ENCODE data around the gene UBE2H.

The UBE2H gene

GRCh38 chr7:129832701-129833227 lies 120.0 kb downstream of the UBE2H start:
- peaks cover 9% of the 10 kb centered on the region for H3K4me1 ChIP-seq (ENCODE audit: low read length)
- H3K79me2 ChIP-seq (ENCODE audit: low read length), result no peaks in the 10 kb centered on the region
- no peaks in the 10 kb centered on the region for H3K9me3 ChIP-seq (ENCODE audit: insufficient read depth, low read length)
- no peak overlapping the region for H3K27ac ChIP-seq (ENCODE audit: low read length)
- no peaks in the 10 kb centered on the region for H3K27me3 ChIP-seq (ENCODE audit: low read depth, low read length)
- no peak overlapping the region for H2AFZ ChIP-seq (ENCODE audit: low read depth, low read length)
- H3K4me2 ChIP-seq (ENCODE audit: low read length), result no peak overlapping the region
- no peak for TF ChIP-seq EZH2phosphoT487 (IDR thresholded peaks at IDR 0.05; ENCODE audit: low read depth)
- H3K4me3 ChIP-seq (ENCODE audit: low read length), result no peak overlapping the region
- H3K9ac ChIP-seq (ENCODE audit: low read length), result no peak overlapping the region
- no peaks in the 10 kb centered on the region for H4K20me1 ChIP-seq (ENCODE audit: insufficient read depth, low read length)
- H3K36me3 ChIP-seq (replicated peaks; ENCODE audit: low read depth, low read length), result peaks cover 5% of the 10 kb centered on the region

GRCh38 chr7:129832282-129832681 lies 120.5 kb downstream of the UBE2H start:
- Histone ChIP-seq H3K4me2 (ENCODE audit: low read length) (no peak overlapping the region), H3K36me3 (replicated peaks; ENCODE audit: low read depth, low read length) (peaks cover 5% of the 10 kb centered on the region), H4K20me1 (ENCODE audit: insufficient read depth, low read length) (no peaks in the 10 kb centered on the region), H3K27me3 (ENCODE audit: low read depth, low read length) (no peaks in the 10 kb centered on the region), H2AFZ (ENCODE audit: low read depth, low read length) (no peak overlapping the region), H3K4me3 (ENCODE audit: low read length) (no peak overlapping the region), H3K9me3 (ENCODE audit: insufficient read depth, low read length) (no peaks in the 10 kb centered on the region), H3K79me2 (ENCODE audit: low read length) (no peaks in the 10 kb centered on the region), H3K9ac (ENCODE audit: low read length) (no peak overlapping the region), H3K27ac (ENCODE audit: low read length) (no peak overlapping the region), H3K4me1 (ENCODE audit: low read length) (peaks cover 9% of the 10 kb centered on the region)
- TF ChIP-seq CTCF (IDR thresholded peaks at IDR 0.05; ENCODE audit: low read depth, low read length), result no peak
- no peak for TF ChIP-seq EZH2phosphoT487 (IDR thresholded peaks at IDR 0.05; ENCODE audit: low read depth)

GRCh38 chr7:129831424-129832058 lies 121.2 kb downstream of the UBE2H start:
- H4K20me1 ChIP-seq (ENCODE audit: insufficient read depth, low read length), result no peaks in the 10 kb centered on the region
- no peaks in the 10 kb centered on the region for H3K27me3 ChIP-seq (ENCODE audit: low read depth, low read length)
- TF ChIP-seq EZH2phosphoT487 (IDR thresholded peaks at IDR 0.05; ENCODE audit: low read depth) (no peak), CTCF (IDR thresholded peaks at IDR 0.05; ENCODE audit: low read depth, low read length) (no peak)
- peaks cover 9% of the 10 kb centered on the region for H3K4me1 ChIP-seq (ENCODE audit: low read length)
- peaks cover 5% of the 10 kb centered on the region for H3K36me3 ChIP-seq (replicated peaks; ENCODE audit: low read depth, low read length)
- no peaks in the 10 kb centered on the region for H3K79me2 ChIP-seq (ENCODE audit: low read length)
- no peak overlapping the region for H2AFZ ChIP-seq (ENCODE audit: low read depth, low read length)
- no peak overlapping the region for H3K4me2 ChIP-seq (ENCODE audit: low read length)
- no peak overlapping the region for H3K4me3 ChIP-seq (ENCODE audit: low read length)
- H3K27ac ChIP-seq (ENCODE audit: low read length), result no peak overlapping the region
- no peak overlapping the region for H3K9ac ChIP-seq (ENCODE audit: low read length)
- H3K9me3 ChIP-seq (ENCODE audit: insufficient read depth, low read length), result no peaks in the 10 kb centered on the region

- H3K27ac ChIP-seq (ENCODE audit: low read length), result no peak overlapping the region
- H3K27me3 ChIP-seq (ENCODE audit: low read depth, low read length), result no peaks in the 10 kb centered on the region
- H3K4me3 ChIP-seq (ENCODE audit: low read length), result no peak overlapping the region
- TF ChIP-seq EZH2phosphoT487 (IDR thresholded peaks at IDR 0.05; ENCODE audit: low read depth) (no peak), CTCF (IDR thresholded peaks at IDR 0.05; ENCODE audit: low read depth, low read length) (no peak)
- no peaks in the 10 kb centered on the region for H3K79me2 ChIP-seq (ENCODE audit: low read length)
- H3K4me2 ChIP-seq (ENCODE audit: low read length), result no peak overlapping the region
- H3K9me3 ChIP-seq (ENCODE audit: insufficient read depth, low read length), result no peaks in the 10 kb centered on the region
- peaks cover 5% of the 10 kb centered on the region for H3K36me3 ChIP-seq (replicated peaks; ENCODE audit: low read depth, low read length)
- no peak overlapping the region for H2AFZ ChIP-seq (ENCODE audit: low read depth, low read length)
- no peak overlapping the region for H3K9ac ChIP-seq (ENCODE audit: low read length)
- no peaks in the 10 kb centered on the region for H4K20me1 ChIP-seq (ENCODE audit: insufficient read depth, low read length)
- peaks cover 13% of the 10 kb centered on the region for H3K4me1 ChIP-seq (ENCODE audit: low read length)
Observed at GRCh38 chr7:129830949-129831348, 121.8 kb downstream of the UBE2H start.
